ENCODE results near the gene PARS2. TPM values are rescaled to one million over a fixed set of nuclear protein-coding genes. Genes with fewer than 3 reads are reported as not detected.

PARS2 gene
- total and polyA plus RNA-seq, 2 experiments from 2014 or later: 5.9 to 13.6 TPM

- H3F3A ChIP-seq (replicated peaks; ENCODE audit: low read depth): no peaks in the 10 kb centered on the region
- no peaks in the 10 kb centered on the region for H3K9me3 Mint-ChIP-seq
- H3K4me3 ChIP-seq: peak within 1 kb of the TSS; percentile 86
- peaks cover 8% of the 10 kb centered on the region for H3K27me3 Mint-ChIP-seq (ENCODE audit: insufficient read depth, low read depth, poor library complexity)
- H2AFZ ChIP-seq: peak within 1 kb of the TSS; percentile 100
- peaks cover 9% of the 10 kb centered on the region for H3K36me3 ChIP-seq (ENCODE audit: insufficient read depth)
- H4K20me1 ChIP-seq (replicated peaks; ENCODE audit: insufficient read depth): no peaks in the 10 kb centered on the region
- H3K27me3 ChIP-seq (ENCODE audit: insufficient read depth): no peaks in the 10 kb centered on the region
- peak within 1 kb of the TSS; percentile 73 for H3K27ac Mint-ChIP-seq
- peak within 1 kb of the TSS; percentile 85 for H3K4me2 ChIP-seq
- TF ChIP-seq POLR2AphosphoS5 (IDR thresholded peaks at IDR 0.05; ENCODE audit: low read depth) (peak; percentile 96), JUNB (IDR thresholded peaks at IDR 0.05; ENCODE audit: unreplicated experiment) (no peak), CREB1 (CRISPR knock-in tag; IDR thresholded peaks at IDR 0.05; ENCODE audit: low read depth) (peak; percentile 77), CTCF (conservative IDR thresholded peaks at IDR 0.05; ENCODE audit: low read depth in 2 of 2) (no peak), ZNF462 (CRISPR knock-in tag; IDR thresholded peaks at IDR 0.05) (no peak), ZNF331 (CRISPR knock-in tag; IDR thresholded peaks at IDR 0.05; ENCODE audit: low read depth) (no peak), ETS1 (IDR thresholded peaks at IDR 0.05) (no peak), STAT1 (IDR thresholded peaks at IDR 0.05; ENCODE audit: unreplicated experiment) (peak; percentile 84), EZH2phosphoT487 (IDR thresholded peaks at IDR 0.05; ENCODE audit: unreplicated experiment) (no peak)
- peaks cover 10% of the 10 kb centered on the region for H3K4me1 Mint-ChIP-seq
- peak within 1 kb of the TSS; percentile 76; the same call in 1 of the 2 replicates for H3K27ac ChIP-seq (ENCODE audit: low read depth)
- DNase-seq (ENCODE audit: low spot score) (peak; percentile 93), ATAC-seq (peak; percentile 97)
- H3K36me3 Mint-ChIP-seq (ENCODE audit: low read depth): peaks cover 18% of the 10 kb centered on the region
- H3K79me2 ChIP-seq (replicated peaks; ENCODE audit: insufficient read depth): peaks cover 20% of the 10 kb centered on the region
- H3K4me1 ChIP-seq (ENCODE audit: insufficient read depth): peaks cover 10% of the 10 kb centered on the region
- peak within 1 kb of the TSS; percentile 86 for H3K4me3 Mint-ChIP-seq
- no peaks in the 10 kb centered on the region for H3K9me2 ChIP-seq (ENCODE audit: insufficient read depth)
Measured at GRCh38 chr1:54715493-54716298, 48.6 kb downstream of the PARS2 start, which contains the start of gene TTC4. Gene TTC4 (plus strand): TSS chr1:54715861. CDS start chr1:54715909, 48 bp downstream.

Data from GM23338 (cell line).